Panc1 (cell line): ENCODE data around the gene SLC4A2. TPM values are rescaled to one million over a fixed set of nuclear protein-coding genes. Genes with fewer than 3 reads are reported as not detected.

ENCODE experiments used
- ATAC-seq: fragments of 200-7000 bp; cut with Tn5 transposase; 2 replicates; pipeline ENCODE4 v1.9.1; 2020; ENCODE audit warnings: mild to moderate bottlenecking, moderate library complexity
- BruUV-seq: library from RNA; stranded (reverse); fragments of 400-500 nt; replicated peaks from 2 replicates; lab custom pipeline; 2021; lab: Mats Ljungman, UMichigan
- CTCF ChIA-PET: fragments of 300-600 bp; sonication (Branson Sonifier 250); formaldehyde crosslinking; loops from one replicate; lab custom pipeline; 2022; ENCODE audit warnings: antibody characterized with exemption; lab: Charles Lee
- POLR2A ChIA-PET: fragments of 300-600 bp; sonication (Branson Sonifier 250); formaldehyde crosslinking; loops from one replicate; lab custom pipeline; 2022; ENCODE audit warnings: antibody characterized with exemption; lab: Charles Lee
- DNase-seq: peaks from one replicate; pipeline ENCODE4 v3.0.0-alpha.2; 2010; ENCODE audit warnings: low read depth, low spot score
- H3K27ac ChIP-seq: 2 replicates; pipeline ENCODE4 v1.5.1; 2011; ENCODE audit warnings: mild to moderate bottlenecking, low read length, inconsistent platforms
- H3K27me3 ChIP-seq: fragments of 200-500 bp; sonication (Bioruptor generic); 2 replicates; pipeline ENCODE4 v1.6.0; 2014; ENCODE audit warnings: low read length, inconsistent platforms; ENCODE audit not compliant: control insufficient read depth, insufficient read depth
- H3K36me3 ChIP-seq: fragments of 200-500 bp; sonication (Bioruptor generic); 2 replicates; pipeline ENCODE4 v1.5.1; 2014; ENCODE audit warnings: inconsistent platforms, mild to moderate bottlenecking, low read length, moderate library complexity; ENCODE audit not compliant: control insufficient read depth, insufficient read depth
- H3K4me1 ChIP-seq: 2 replicates; pipeline ENCODE4 v1.5.1; 2011; ENCODE audit warnings: inconsistent platforms, mild to moderate bottlenecking, low read length, moderate library complexity; ENCODE audit not compliant: control insufficient read depth, insufficient read depth
- H3K4me3 ChIP-seq, 2 experiments: 2 replicates each; pipeline ENCODE4 v1.5.1; 2011 to 2012; ENCODE audit warnings: low read depth in 2 of 2, low read length in 2 of 2, mild to moderate bottlenecking in 2 of 2, inconsistent platforms in 1 of 2, moderate library complexity in 1 of 2
- H3K9me3 ChIP-seq: fragments of 200-500 bp; sonication (Bioruptor generic); 2 replicates; pipeline ENCODE4 v1.5.1; 2014; ENCODE audit warnings: low read depth, mild to moderate bottlenecking, inconsistent platforms, low read length, moderate library complexity; ENCODE audit not compliant: control insufficient read depth, insufficient read depth
- CTCF ChIP-seq: fragments of 450-650 bp; IDR thresholded peaks from 2 replicates; pipeline ENCODE4 v1.5.1; 2017; ENCODE audit warnings: mild to moderate bottlenecking
- POLR2AphosphoS5 ChIP-seq: IDR thresholded peaks from 2 replicates; pipeline ENCODE4 v1.6.1; 2012; ENCODE audit warnings: mild to moderate bottlenecking, low read depth, low read length, moderate library complexity
- REST ChIP-seq, 2 experiments: IDR thresholded peaks; 2 replicates each; pipeline ENCODE4 v1.6.1; 2011 to 2012; ENCODE audit warnings: low read depth in 2 of 2, control low read depth in 1 of 2, low read length in 1 of 2, mild to moderate bottlenecking in 1 of 2, moderate library complexity in 1 of 2; ENCODE audit not compliant: insufficient read depth in 1 of 2
- SIN3A ChIP-seq: IDR thresholded peaks from 2 replicates; pipeline ENCODE4 v1.6.1; 2012; ENCODE audit warnings: low read depth, mild to moderate bottlenecking, low read length, moderate library complexity, borderline replicate concordance; ENCODE audit not compliant: insufficient read depth
- TCF7L2 ChIP-seq: IDR thresholded peaks from 2 replicates; pipeline ENCODE4 v1.6.1; 2011; ENCODE audit warnings: mild to moderate bottlenecking, low read depth, low read length, inconsistent platforms
- in situ Hi-C: cut with HindIII; loops from 2 replicates; pipeline ENCODE4 v1.10.0; 2016; ENCODE audit warnings: low sequenced_read_pairs, low pct_unique_long_range_greater_than_20kb
- intact Hi-C: fragments of 100-400 bp; cut with micrococcal nuclease; formaldehyde crosslinking; loops from one replicate; pipeline ENCODE4 v1.10.0; 2022; ENCODE audit not compliant: unreplicated experiment
- total RNA-seq: library from RNA; stranded (reverse); gene quantifications from one replicate; pipeline ENCODE4 v1.2.1, GENCODE V29; 2021; ENCODE audit not compliant: unreplicated experiment

Gene SLC4A2
- total RNA-seq, 1 experiment from 2014 or later, result 580 TPM

- in situ Hi-C loops, result no loop called here
- ChIA-PET CTCF (interaction anchor here (0.6 to 2.4 kb wide), 10 partner anchors 9 to 112 kb away, joined by 3 to 16 read pairs (median 4); partner anchors contain the start of gene FASTK), POLR2A (interaction anchor here (0.7 kb wide), 1 partner anchor 1506 kb away, joined by 4 read pairs; no protein-coding TSS in a partner anchor)
- peaks cover 34% of the 10 kb centered on the region for H3K4me1 ChIP-seq
- intact Hi-C loops, result no loop called here
- TF ChIP-seq REST (IDR thresholded peaks at IDR 0.05; ENCODE audit: insufficient read depth in 1 of 2, low read depth in 2 of 2, low read length in 1 of 2), result no peak
- H3K27me3 ChIP-seq, result no peaks in the 10 kb centered on the region
- H3K9me3 ChIP-seq, result no peaks in the 10 kb centered on the region
- BruUV-seq, result no TSS peak
- H3K27ac ChIP-seq, result 0 out of 2 replicates have a peak overlapping the region, but pooled peaks have one; percentile 34
- no peaks in the 10 kb centered on the region for H3K36me3 ChIP-seq
- DNase-seq (no peak), ATAC-seq (no peak)
- H3K4me3 ChIP-seq, result no peak overlapping the region; a peak in 1 of 4 replicates
Observed at GRCh38 chr7:151010037-151010306, 49.4 kb upstream of the SLC4A2 start.

GRCh38 chr7:151010307-151011096, 48.9 kb upstream of the SLC4A2 start:
- ChIA-PET CTCF (interaction anchor here (0.7 to 2.4 kb wide), 8 partner anchors 8 to 112 kb away, joined by 3 to 16 read pairs (median 5); no protein-coding TSS in a partner anchor), POLR2A (interaction anchor here (0.7 kb wide), 1 partner anchor 1506 kb away, joined by 4 read pairs; no protein-coding TSS in a partner anchor)
- in situ Hi-C loops, result no loop called here
- DNase-seq (no peak), ATAC-seq (peak; percentile 35)
- H3K36me3 ChIP-seq, result no peaks in the 10 kb centered on the region
- peaks cover 34% of the 10 kb centered on the region for H3K4me1 ChIP-seq
- H3K27ac ChIP-seq, result peak overlapping the region; percentile 42
- no TSS peak for BruUV-seq
- no peaks in the 10 kb centered on the region for H3K9me3 ChIP-seq
- peak overlapping the region; percentile 2 to 8; a peak in 1 of 4 replicates for H3K4me3 ChIP-seq
- intact Hi-C loops, result no loop called here
- no peak for TF ChIP-seq TCF7L2
- no peak for TF ChIP-seq CTCF
- no peak for TF ChIP-seq POLR2AphosphoS5
- TF ChIP-seq REST (IDR thresholded peaks at IDR 0.05; ENCODE audit: insufficient read depth in 1 of 2, low read depth in 2 of 2, low read length in 1 of 2), result no peak
- TF ChIP-seq SIN3A, result no peak
- no peaks in the 10 kb centered on the region for H3K27me3 ChIP-seq
